Measurements from ENCODE around the gene ERI3. TPM values are rescaled to one million over a fixed set of nuclear protein-coding genes. Genes with fewer than 3 reads are reported as not detected.

The ERI3 gene
- total and polyA plus RNA-seq, 9 of the 15 experiments (the other 6 are each of a cell fraction or from before 2014, with no cell fraction given) = 47.8 to 93.4 (median 67.2) TPM

DNA sequence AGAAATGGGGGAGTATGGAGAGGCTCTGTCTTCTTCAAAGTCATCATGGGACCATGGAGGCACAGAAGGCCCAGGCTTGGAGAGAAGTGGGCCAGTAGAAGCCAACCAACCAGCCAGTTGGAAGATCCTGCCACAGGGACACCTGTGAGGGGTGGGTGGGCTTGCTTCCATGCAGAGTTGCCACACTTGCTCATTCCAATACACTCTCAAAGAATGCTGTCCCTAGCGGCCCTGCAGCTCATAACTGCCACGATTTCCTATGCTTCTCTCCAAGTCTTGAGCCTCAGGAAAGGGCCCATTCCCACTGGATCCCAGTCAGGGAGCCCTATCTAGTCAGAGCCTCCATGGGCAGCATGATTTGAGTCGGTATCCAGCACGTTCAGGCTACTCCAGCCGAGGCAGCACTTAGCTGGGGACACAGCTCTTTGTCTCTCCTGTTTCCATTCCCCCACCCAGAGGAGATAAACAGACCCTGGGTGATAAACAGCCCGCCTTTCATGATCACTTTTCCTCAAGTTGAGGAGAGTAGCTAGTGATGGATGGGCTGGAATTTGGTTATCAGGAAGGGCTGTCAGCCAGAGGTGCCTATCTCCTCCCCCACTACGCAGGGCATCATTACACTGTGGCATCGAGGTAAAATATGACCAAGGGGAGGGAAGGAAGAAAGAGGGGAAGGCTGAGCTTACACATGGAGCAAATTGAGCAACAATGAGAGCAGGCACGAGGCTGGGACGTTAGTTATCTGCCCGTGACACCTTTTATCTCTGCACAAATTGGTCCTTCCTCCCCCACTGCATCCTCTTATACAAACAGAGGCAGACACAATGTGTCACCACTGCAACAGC is 64.6 kb downstream of the ERI3 start (continued):
- TF ChIP-seq XRCC4 (IDR thresholded peaks at IDR 0.05; ENCODE audit: extremely low read depth, insufficient read depth, insufficient read length) = no peak
- no peak for TF ChIP-seq CHD4 (IDR thresholded peaks at IDR 0.05; ENCODE audit: insufficient read depth, insufficient replicate concordance, low read depth, low read length, poor library complexity, severe bottlenecking)
- no peak for TF ChIP-seq STAT5B (CRISPR knock-in tag; IDR thresholded peaks at IDR 0.05)
- TF ChIP-seq ZNF347 (CRISPR knock-in tag; IDR thresholded peaks at IDR 0.05; ENCODE audit: low read depth) = no peak
- TF ChIP-seq, protein P1, sequence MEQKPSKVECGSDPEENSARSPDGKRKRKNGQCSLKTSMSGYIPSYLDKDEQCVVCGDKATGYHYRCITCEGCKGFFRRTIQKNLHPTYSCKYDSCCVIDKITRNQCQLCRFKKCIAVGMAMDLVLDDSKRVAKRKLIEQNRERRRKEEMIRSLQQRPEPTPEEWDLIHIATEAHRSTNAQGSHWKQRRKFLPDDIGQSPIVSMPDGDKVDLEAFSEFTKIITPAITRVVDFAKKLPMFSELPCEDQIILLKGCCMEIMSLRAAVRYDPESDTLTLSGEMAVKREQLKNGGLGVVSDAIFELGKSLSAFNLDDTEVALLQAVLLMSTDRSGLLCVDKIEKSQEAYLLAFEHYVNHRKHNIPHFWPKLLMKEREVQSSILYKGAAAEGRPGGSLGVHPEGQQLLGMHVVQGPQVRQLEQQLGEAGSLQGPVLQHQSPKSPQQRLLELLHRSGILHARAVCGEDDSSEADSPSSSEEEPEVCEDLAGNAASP (IDR thresholded peaks at IDR 0.05) = no peak
- TF ChIP-seq COPS2 (conservative IDR thresholded peaks at IDR 0.05) = no peak
- 0 out of 2 replicates have a peak, but pooled peaks have one; percentile 56 for TF ChIP-seq RERE (CRISPR knock-in tag; IDR thresholded peaks at IDR 0.05; ENCODE audit: borderline replicate concordance)
- TF ChIP-seq SUPT5H (IDR thresholded peaks at IDR 0.05) = no peak
- no peak for TF ChIP-seq ASH1L (IDR thresholded peaks at IDR 0.05; ENCODE audit: borderline replicate concordance, low read depth, partially characterized antibody)
- TF ChIP-seq ZNF518B (CRISPR knock-in tag; IDR thresholded peaks at IDR 0.05) = no peak
- TF ChIP-seq, protein P2, sequence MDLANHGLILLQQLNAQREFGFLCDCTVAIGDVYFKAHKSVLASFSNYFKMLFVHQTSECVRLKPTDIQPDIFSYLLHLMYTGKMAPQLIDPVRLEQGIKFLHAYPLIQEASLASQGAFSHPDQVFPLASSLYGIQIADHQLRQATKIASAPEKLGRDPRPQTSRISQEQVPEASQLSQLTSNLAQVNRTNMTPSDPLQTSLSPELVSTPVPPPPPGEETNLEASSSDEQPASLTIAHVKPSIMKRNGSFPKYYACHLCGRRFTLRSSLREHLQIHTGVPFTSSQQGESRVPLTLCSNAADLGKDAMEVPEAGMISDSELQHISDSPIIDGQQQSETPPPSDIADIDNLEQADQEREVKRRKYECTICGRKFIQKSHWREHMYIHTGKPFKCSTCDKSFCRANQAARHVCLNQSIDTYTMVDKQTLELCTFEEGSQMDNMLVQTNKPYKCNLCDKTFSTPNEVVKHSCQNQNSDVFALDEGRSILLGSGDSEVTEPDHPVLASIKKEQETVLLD (IDR thresholded peaks at IDR 0.05) = peak; percentile 87
- peak; percentile 85; the same call in 1 of the 2 replicates for TF ChIP-seq CC2D1A (IDR thresholded peaks at IDR 0.05)
